SJSA1 (cell line): ENCODE measurements around the gene EGLN3. TPM values are rescaled to one million over a fixed set of nuclear protein-coding genes. Genes with fewer than 3 reads are reported as not detected.

ENCODE experiments used
- DNase-seq, 2 experiments: peaks; one replicate each; pipeline ENCODE4 v3.0.0-alpha.2; 2015 to 2020; ENCODE audit warnings: low spot score in 2 of 2, low read depth in 1 of 2
- H3K27ac ChIP-seq: fragments of 250-450 bp; sonication (Bioruptor Pico); 2 replicates; pipeline ENCODE4 v1.5.1; 2020; ENCODE audit warnings: mild to moderate bottlenecking, moderate library complexity
- H3K27me3 ChIP-seq: fragments of 250-450 bp; sonication (Bioruptor Pico); replicated peaks from 2 replicates; pipeline ENCODE4 v1.5.1; 2020; ENCODE audit warnings: mild to moderate bottlenecking, moderate library complexity
- H3K36me3 ChIP-seq: fragments of 250-450 bp; sonication (Bioruptor Pico); 2 replicates; pipeline ENCODE4 v1.5.1; 2020; ENCODE audit warnings: mild to moderate bottlenecking
- H3K4me1 ChIP-seq: fragments of 250-450 bp; sonication (Bioruptor Pico); replicated peaks from 2 replicates; pipeline ENCODE4 v1.6.1; 2021; ENCODE audit warnings: mild to moderate bottlenecking
- H3K4me3 ChIP-seq: fragments of 250-450 bp; sonication (Bioruptor Pico); 2 replicates; pipeline ENCODE4 v1.5.1; 2020; ENCODE audit warnings: mild to moderate bottlenecking
- H3K9me3 ChIP-seq: fragments of 250-450 bp; sonication (Bioruptor Pico); replicated peaks from 2 replicates; pipeline ENCODE4 v1.5.1; 2020; ENCODE audit warnings: mild to moderate bottlenecking
- total RNA-seq: library from RNA; depleted of rRNA; stranded (reverse); fragments of >200 nt; shearing (Covaris generic); gene quantifications from 2 replicates; pipeline ENCODE4 v1.2.3, GENCODE V29; 2014

Gene EGLN3
- total RNA-seq, 1 experiment from 2014 or later, result 1.8 TPM

GRCh38 chr14:33876274-33876673 is 74.6 kb downstream of the EGLN3 start:
- H3K4me1 ChIP-seq, result no peaks in the 10 kb centered on the region
- DNase-seq, result no peak
- H3K4me3 ChIP-seq, result no peak overlapping the region
- no peaks in the 10 kb centered on the region for H3K36me3 ChIP-seq
- H3K27ac ChIP-seq, result no peak overlapping the region
- H3K9me3 ChIP-seq, result no peaks in the 10 kb centered on the region; the same call in 1 of the 2 replicates
- H3K27me3 ChIP-seq, result no peaks in the 10 kb centered on the region
